GM12878 (cell line): ENCODE measurements around the gene RAPGEF1. TPM values are rescaled to one million over a fixed set of nuclear protein-coding genes. Genes with fewer than 3 reads are reported as not detected.

Experiments
- ATAC-seq: fragments of 200-7000 bp; cut with Tn5 transposase; 3 replicates; pipeline ENCODE4 v1.9.1; 2020; ENCODE audit warnings: mild to moderate bottlenecking, moderate library complexity
- BruUV-seq: library from RNA; stranded (reverse); fragments of 400-500 nt; replicated peaks from 2 replicates; lab custom pipeline; 2021; lab: Mats Ljungman, UMichigan
- CTCF ChIA-PET: fragments of 300-600 bp; sonication (Branson Sonifier 250); formaldehyde crosslinking; extraction: SDS; loops from one replicate; lab custom pipeline; 2021; ENCODE audit warnings: inconsistent platforms; lab: Yijun Ruan, JAX
- POLR2A ChIA-PET: fragments of 350-600 bp; formaldehyde crosslinking; extraction: SDS; loops from one replicate; lab custom pipeline; 2021; ENCODE audit warnings: inconsistent platforms; lab: Charles Lee
- RAD21 ChIA-PET: fragments of 300-600 bp; sonication (Branson Sonifier 250); formaldehyde crosslinking; loops from one replicate; lab custom pipeline; 2023; ENCODE audit warnings: antibody characterized with exemption; ENCODE audit not compliant: unreplicated experiment; lab: Charles Lee
- SMC1A ChIA-PET: fragments of 300-600 bp; sonication (Branson Sonifier 250); formaldehyde crosslinking; loops from one replicate; lab custom pipeline; 2023; ENCODE audit not compliant: unreplicated experiment, uncharacterized antibody; lab: Charles Lee
- DNase-seq: peaks from one replicate; pipeline ENCODE4 v3.0.0-alpha.2; 2011; ENCODE audit warnings: low read depth, low spot score
- FAIRE-seq: peaks from 3 replicates; lab custom pipeline; 2011; peaks lifted over from hg19 to GRCh38; lab: Jason Lieb, UNC
- H2AFZ ChIP-seq: 2 replicates; pipeline ENCODE4 v1.6.0; 2011; ENCODE audit warnings: low read depth, low read length, control low read depth; ENCODE audit not compliant: control insufficient read depth
- H3K27ac ChIP-seq: 2 replicates; pipeline ENCODE4 v1.5.1; 2011; ENCODE audit warnings: control low read depth; ENCODE audit not compliant: control insufficient read depth, insufficient read depth
- H3K27me3 ChIP-seq, 2 experiments: replicated peaks in 1 of 2; 2 replicates each; pipeline versions ENCODE4 v1.6.0 to v1.6.1; 2011; ENCODE audit warnings: low read length in 1 of 2; ENCODE audit not compliant: control insufficient read depth in 2 of 2, insufficient read depth in 2 of 2
- H3K36me3 ChIP-seq, 2 experiments: 2 replicates each; pipeline ENCODE4 v1.5.1; 2011; ENCODE audit warnings: low read length in 1 of 2; ENCODE audit not compliant: control insufficient read depth in 2 of 2, insufficient read depth in 2 of 2
- H3K4me1 ChIP-seq: 2 replicates; pipeline ENCODE4 v1.6.1; 2011; ENCODE audit warnings: mild to moderate bottlenecking, low read length, moderate library complexity, mixed read lengths; ENCODE audit not compliant: control insufficient read depth, insufficient read depth
- H3K4me2 ChIP-seq: 2 replicates; pipeline ENCODE4 v1.6.0; 2011; ENCODE audit warnings: control low read depth; ENCODE audit not compliant: control insufficient read depth, insufficient read depth
- H3K4me3 ChIP-seq: fragments of 200-600 bp; sonication (generic); 2 replicates; pipeline ENCODE4 v1.5.1; 2016
- H3K79me2 ChIP-seq: 2 replicates; pipeline ENCODE4 v1.6.0; 2011; ENCODE audit warnings: low read length; ENCODE audit not compliant: control insufficient read depth, insufficient read depth
- H3K9ac ChIP-seq: 2 replicates; pipeline ENCODE4 v1.8.0; 2011; ENCODE audit warnings: low read length, control low read depth, mixed read lengths; ENCODE audit not compliant: control insufficient read depth, insufficient read depth
- H3K9me3 ChIP-seq: replicated peaks from 3 replicates; pipeline ENCODE4 v1.5.1; 2011; ENCODE audit warnings: mild to moderate bottlenecking, low read length; ENCODE audit not compliant: control insufficient read depth, insufficient read depth
- H4K20me1 ChIP-seq: 2 replicates; pipeline ENCODE4 v1.6.0; 2011; ENCODE audit not compliant: control insufficient read depth, insufficient read depth
- ATF3 ChIP-seq: IDR thresholded peaks from 2 replicates; pipeline ENCODE4 v1.6.1; 2011; ENCODE audit warnings: low read depth, mild to moderate bottlenecking, low read length, moderate library complexity, borderline replicate concordance; ENCODE audit errors: extremely low read depth
- HSF1 ChIP-seq: fragments of 150-350 bp; IDR thresholded peaks from 2 replicates; pipeline ENCODE4 v1.6.1; 2014; ENCODE audit warnings: mild to moderate bottlenecking, low read depth, low read length
- POLR2A ChIP-seq: IDR thresholded peaks from 2 replicates; pipeline ENCODE4 v1.6.1; 2011; ENCODE audit warnings: low read depth, mild to moderate bottlenecking, low read length
- POLR2AphosphoS5 ChIP-seq: IDR thresholded peaks from 2 replicates; pipeline ENCODE4 v1.6.1; 2011; ENCODE audit warnings: mild to moderate bottlenecking, low read length, inconsistent platforms
- WGBS: methylation state at CpG from one replicate; pipeline ENCODE4 v1.1.6; 2016; ENCODE audit warnings: low lambda C conversion rate; ENCODE audit not compliant: insufficient replicate concordance, insufficient coverage; ENCODE audit errors: missing lambda C conversion rate; 5-methylcytosine and 5-hydroxymethylcytosine counted together
- in situ Hi-C: fragments of 300-500 bp; cut with MboI; formaldehyde crosslinking; loops from 9 replicates; pipeline ENCODE4 v1.14.3; 2018; ENCODE audit warnings: mixed read lengths
- intact Hi-C: fragments of 100-400 bp; cut with micrococcal nuclease; formaldehyde crosslinking; loops from one replicate; pipeline ENCODE4 v1.14.2; 2022; ENCODE audit not compliant: unreplicated experiment
- polyA plus RNA-seq, 11 experiments: library from polyadenylated mRNA; depleted of rRNA in 4 of 11; unstranded in 6 of 11; stranded (reverse) in 5 of 11; fragments of >200 nt; fragmentation: Nextera tagmentation in 4 of 11; fragmentation: Illumina TruSeq in 1 of 11; extraction: Ambion mirVana in 4 of 11; extraction: Trizol in 1 of 11; gene quantifications; 1 replicate in 1 of 11; 2 replicates in 10 of 11; pipeline versions ENCODE4 v1.2.1 to v1.2.3, GENCODE V29; 2011 to 2016; ENCODE audit warnings: inconsistent platforms in 2 of 11, missing spikeins in 2 of 11, low read depth in 1 of 11
- total RNA-seq, 4 experiments: library from RNA; depleted of rRNA in 3 of 4; stranded (reverse); fragments of >200 nt in 3 of 4; fragmentation: Illumina TruSeq in 1 of 4; extraction: Trizol in 1 of 4; gene quantifications; 2 replicates each; pipeline versions ENCODE4 v1.2.1 to v1.2.3, GENCODE V29; 2013 to 2021
- TF ChIP-seq, protein P1 (sequence below): IDR thresholded peaks from 2 replicates; pipeline ENCODE4 v1.6.1; 2012; ENCODE audit warnings: low read length, inconsistent platforms

Gene RAPGEF1
- total and polyA plus RNA-seq, 10 of the 15 experiments (the other 5 are each of a cell fraction or from before 2014, with no cell fraction given), result 0.42 to 113 (median 45.9) TPM

GRCh38 chr9:131593936-131594665 is 145.8 kb downstream of the RAPGEF1 start:
- H3K9ac ChIP-seq, result no peak overlapping the region
- TF ChIP-seq POLR2A (peak; percentile 40; the same call in 1 of the 2 replicates), ATF3 (no peak)
- TF ChIP-seq, all 136 proteins: peak for 1
- Histone ChIP-seq H2AFZ (no peak overlapping the region), H3K36me3 (peaks cover 38 to 51% of the 10 kb centered on the region in 2 experiments), H3K4me3 (no peak overlapping the region), H3K79me2 (no peaks in the 10 kb centered on the region), H3K27ac (no peak overlapping the region), H3K4me1 (no peaks in the 10 kb centered on the region), H4K20me1 (no peaks in the 10 kb centered on the region), H3K9me3 (no peaks in the 10 kb centered on the region), H3K4me2 (no peak overlapping the region), H3K27me3 (no peaks in the 10 kb centered on the region)
- ChIA-PET POLR2A (no interaction called here), RAD21 (no interaction called here), CTCF (interaction anchor here (0.6 kb wide), 1 partner anchor 172 kb away, joined by 4 read pairs; no protein-coding TSS in a partner anchor), SMC1A (no interaction called here)
- no TSS peak for BruUV-seq
- no peak for ATAC-seq
- no peak for DNase-seq
- WGBS, result 84% methylated on average over 21 of the region's 21 CpGs
- no peak for FAIRE-seq
- in situ Hi-C loops (loop anchor here (5.0 to 25.0 kb wide), 2 partner anchors 148 to 643 kb away; partner anchors contain the start of gene RAPGEF1), intact Hi-C loops (loop anchor here (5.0 kb wide), 1 partner anchor 38 kb away; no protein-coding TSS in a partner anchor)

DNA sequence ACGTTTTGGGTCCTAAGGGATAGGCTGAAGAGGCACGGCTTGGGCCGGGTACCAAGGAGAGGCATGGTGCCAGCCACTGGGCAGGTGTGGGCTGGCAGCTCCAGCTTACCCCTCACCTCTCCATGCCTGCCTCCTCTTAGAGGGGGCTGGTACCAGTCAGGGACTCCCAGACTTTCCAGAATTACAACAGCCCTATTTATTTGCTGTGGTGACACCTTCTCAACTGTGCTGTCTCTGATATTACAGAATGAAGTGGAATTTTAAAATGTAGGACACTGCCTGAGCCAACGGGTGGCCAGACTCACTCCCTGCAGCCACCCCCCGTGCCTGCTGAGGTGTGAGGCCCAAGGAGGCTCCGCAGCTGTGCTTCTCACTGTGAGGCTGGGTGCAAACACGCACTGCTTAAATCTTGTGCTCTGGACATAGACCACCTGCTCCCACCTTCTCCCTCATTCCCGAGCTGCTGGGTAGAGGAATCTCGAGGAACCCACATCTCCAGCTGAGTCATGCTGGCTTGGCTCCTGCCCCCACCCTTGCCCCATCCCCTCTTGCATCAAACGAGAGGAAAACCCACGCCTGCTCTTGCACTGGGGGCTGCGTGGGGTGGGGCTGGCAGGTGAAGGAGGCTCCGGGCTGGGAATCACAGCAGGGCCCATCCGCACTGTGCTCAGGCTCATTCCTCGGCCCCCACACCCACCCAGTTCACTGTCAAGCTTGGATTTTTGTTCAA is 146.6 kb downstream of the RAPGEF1 start:
- intact Hi-C loops (loop anchor here (5.0 kb wide), 1 partner anchor 39 kb away; no protein-coding TSS in a partner anchor), in situ Hi-C loops (loop anchor here (5.0 to 25.0 kb wide), 2 partner anchors 149 to 644 kb away; partner anchors contain the start of gene RAPGEF1)
- FAIRE-seq, result no peak
- TF ChIP-seq HSF1, result no peak
- TF ChIP-seq POLR2AphosphoS5, result 0 out of 2 replicates have a peak, but pooled peaks have one; percentile 33
- TF ChIP-seq, protein P1, sequence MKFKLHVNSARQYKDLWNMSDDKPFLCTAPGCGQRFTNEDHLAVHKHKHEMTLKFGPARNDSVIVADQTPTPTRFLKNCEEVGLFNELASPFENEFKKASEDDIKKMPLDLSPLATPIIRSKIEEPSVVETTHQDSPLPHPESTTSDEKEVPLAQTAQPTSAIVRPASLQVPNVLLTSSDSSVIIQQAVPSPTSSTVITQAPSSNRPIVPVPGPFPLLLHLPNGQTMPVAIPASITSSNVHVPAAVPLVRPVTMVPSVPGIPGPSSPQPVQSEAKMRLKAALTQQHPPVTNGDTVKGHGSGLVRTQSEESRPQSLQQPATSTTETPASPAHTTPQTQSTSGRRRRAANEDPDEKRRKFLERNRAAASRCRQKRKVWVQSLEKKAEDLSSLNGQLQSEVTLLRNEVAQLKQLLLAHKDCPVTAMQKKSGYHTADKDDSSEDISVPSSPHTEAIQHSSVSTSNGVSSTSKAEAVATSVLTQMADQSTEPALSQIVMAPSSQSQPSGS, result no peak
- Histone ChIP-seq H3K4me1 (no peaks in the 10 kb centered on the region), H3K9me3 (no peaks in the 10 kb centered on the region), H3K36me3 (peaks cover 38 to 56% of the 10 kb centered on the region in 2 experiments), H3K4me2 (no peak overlapping the region), H3K27ac (no peak overlapping the region), H4K20me1 (no peaks in the 10 kb centered on the region), H3K79me2 (no peaks in the 10 kb centered on the region), H3K27me3 (no peaks in the 10 kb centered on the region), H3K4me3 (no peak overlapping the region), H2AFZ (no peak overlapping the region), H3K9ac (no peak overlapping the region)
- DNase-seq, result no peak
- ChIA-PET RAD21 (interaction anchor here (1.5 kb wide), 1 partner anchor 146 kb away, joined by 3 read pairs; no protein-coding TSS in a partner anchor), POLR2A (no interaction called here), CTCF (interaction anchor here (1.2 to 4.1 kb wide), 3 partner anchors 118 to 153 kb away, joined by 3 to 55 read pairs (median 12); partner anchors contain the start of gene RAPGEF1), SMC1A (no interaction called here)
- WGBS, result 91% methylated on average over 15 of the region's 15 CpGs
- TSS peak; percentile 16 for BruUV-seq
- ATAC-seq, result no peak
